ENCODE measurements around the gene XCL2.
"Not testable (repeated sequence)": the region's sequence is repeated elsewhere in the genome, so short reads cannot be mapped to it uniquely, and the experiment has no call there.

Gene XCL2

GRCh38 chr1:168555508-168556046 is 11.8 kb upstream of the XCL2 start:
- no peak for TF ChIP-seq CTCF (conservative IDR thresholded peaks at IDR 0.05; ENCODE audit: low read depth, low read length)
- DNase-seq (ENCODE audit: low read depth) = no peak
- no peak overlapping the region for H3K4me3 ChIP-seq (ENCODE audit: low read length)

GRCh38 chr1:168554603-168555483 is 11.0 kb upstream of the XCL2 start:
- TF ChIP-seq CTCF (conservative IDR thresholded peaks at IDR 0.05; ENCODE audit: low read depth, low read length) = no peak
- no peak for DNase-seq (ENCODE audit: low read depth)
- no peak overlapping the region for H3K4me3 ChIP-seq (ENCODE audit: low read length)

GRCh38 chr1:168553680-168554553 is 10.1 kb upstream of the XCL2 start:
- DNase-seq (ENCODE audit: low read depth) = no peak
- TF ChIP-seq CTCF (conservative IDR thresholded peaks at IDR 0.05; ENCODE audit: low read depth, low read length) = no peak
- no peak overlapping the region for H3K4me3 ChIP-seq (ENCODE audit: low read length)

GRCh38 chr1:168552961-168553360 is 9.2 kb upstream of the XCL2 start:
- TF ChIP-seq CTCF (conservative IDR thresholded peaks at IDR 0.05; ENCODE audit: low read depth, low read length) = no peak
- no peak for DNase-seq (ENCODE audit: low read depth)
- no peak overlapping the region for H3K4me3 ChIP-seq (ENCODE audit: low read length)

- DNase-seq (ENCODE audit: low read depth) = no peak
- H3K4me3 ChIP-seq (ENCODE audit: low read length) = no peak overlapping the region
- no peak for TF ChIP-seq CTCF (conservative IDR thresholded peaks at IDR 0.05; ENCODE audit: low read depth, low read length)
These were observed 7.9 kb upstream of the XCL2 start for GRCh38 chr1:168551688-168552087.

- DNase-seq (ENCODE audit: low read depth) = no peak
- no peak for TF ChIP-seq CTCF (conservative IDR thresholded peaks at IDR 0.05; ENCODE audit: low read depth, low read length)
- no peak overlapping the region for H3K4me3 ChIP-seq (ENCODE audit: low read length)
These were observed 7.2 kb upstream of the XCL2 start for GRCh38 chr1:168550971-168551370.

GRCh38 chr1:168546553-168546895 is 2.7 kb upstream of the XCL2 start:
- not testable (repeated sequence) for DNase-seq (ENCODE audit: low read depth); H3K4me3 ChIP-seq (ENCODE audit: low read length)

Data from retinal pigment epithelial cell (primary cell).